M059J (cell line): ENCODE results near the gene INAFM2. TPM values are rescaled to one million over a fixed set of nuclear protein-coding genes. Genes with fewer than 3 reads are reported as not detected.

Experiments
- DNase-seq: peaks from one replicate; pipeline ENCODE4 v3.0.0-alpha.2; 2012; ENCODE audit warnings: low read depth
- total RNA-seq: library from RNA; depleted of rRNA; stranded (reverse); fragments of >200 nt; shearing (Covaris generic); gene quantifications from 2 replicates; pipeline ENCODE4 v1.2.3, GENCODE V29; 2014; rRNA removed

INAFM2 gene
- total RNA-seq = 21.6 and 29.3 TPM in 2 replicates

- DNase-seq = peak; percentile 85
Observed at GRCh38 chr15:40323239-40323952, at the start of gene INAFM2. Gene INAFM2 (plus strand): TSS chr15:40323692. CDS start chr15:40324056, 364 bp downstream.

GRCh38 chr15:40274350-40275274 lies 48.9 kb upstream of the INAFM2 start:
- DNase-seq = peak; percentile 68

GRCh38 chr15:40275523-40275922 lies 48.0 kb upstream of the INAFM2 start:
- DNase-seq = no peak

- no peak for DNase-seq
Observed at GRCh38 chr15:40275954-40276353, 47.5 kb upstream of the INAFM2 start.

- no peak for DNase-seq
Observed at GRCh38 chr15:40276927-40277326, 46.6 kb upstream of the INAFM2 start.

GRCh38 chr15:40277471-40277870 lies 46.0 kb upstream of the INAFM2 start:
- no peak for DNase-seq

GRCh38 chr15:40278026-40278425 lies 45.5 kb upstream of the INAFM2 start:
- no peak for DNase-seq

- peak; percentile 48 for DNase-seq
Observed at GRCh38 chr15:40279437-40280141, 43.9 kb upstream of the INAFM2 start.

- DNase-seq = no peak
Observed at GRCh38 chr15:40280260-40281056, 43.0 kb upstream of the INAFM2 start.

GRCh38 chr15:40281057-40281800 lies 42.3 kb upstream of the INAFM2 start:
- DNase-seq = no peak

- no peak for DNase-seq
Observed at GRCh38 chr15:40281801-40282146, 41.7 kb upstream of the INAFM2 start.

- peak; percentile 25 for DNase-seq
Observed at GRCh38 chr15:40282147-40282868, 41.2 kb upstream of the INAFM2 start.

- peak; percentile 17 for DNase-seq
Observed at GRCh38 chr15:40282869-40283614, 40.5 kb upstream of the INAFM2 start, which contains the start of gene ANKRD63. Gene ANKRD63 (minus strand): TSS chr15:40283064. CDS start chr15:40282586, 478 bp downstream.

GRCh38 chr15:40283615-40284300 lies 39.7 kb upstream of the INAFM2 start:
- no peak for DNase-seq

- peak; percentile 32 for DNase-seq
Observed at GRCh38 chr15:40285151-40285550, 38.3 kb upstream of the INAFM2 start.

GRCh38 chr15:40285554-40286011 lies 37.9 kb upstream of the INAFM2 start:
- DNase-seq = no peak

- no peak for DNase-seq
Observed at GRCh38 chr15:40286061-40286532, 37.4 kb upstream of the INAFM2 start.

GRCh38 chr15:40286794-40287193 lies 36.7 kb upstream of the INAFM2 start:
- DNase-seq = no peak
